HEK293 (cell line): ENCODE results near the gene PDF.

Experiments
- CTCF ChIA-PET: fragments of 350-600 bp; formaldehyde crosslinking; extraction: SDS; loops from one replicate; lab custom pipeline; 2021; ENCODE audit warnings: antibody characterized with exemption; lab: Yijun Ruan, JAX
- POLR2A ChIA-PET: fragments of 300-600 bp; formaldehyde crosslinking; extraction: SDS; loops from one replicate; lab custom pipeline; 2020; ENCODE audit warnings: antibody characterized with exemption, inconsistent platforms; lab: Yijun Ruan, JAX
- H3K27ac ChIP-seq: fragments of 200-500 bp; sonication (Bioruptor generic); 2 replicates; pipeline ENCODE4 v1.5.1; 2014; ENCODE audit warnings: low read depth, low read length, control low read depth, inconsistent platforms; ENCODE audit errors: extremely low read depth
- H3K36me3 ChIP-seq, 2 experiments: fragments of 200-500 bp in 1 of 2; sonication (Bioruptor generic) in 1 of 2; 1 replicate in 1 of 2; 2 replicates in 1 of 2; pipeline ENCODE4 v1.5.1; 2014 to 2017; ENCODE audit warnings: inconsistent platforms in 2 of 2, low read length in 2 of 2; ENCODE audit not compliant: control insufficient read depth in 2 of 2, insufficient read depth in 1 of 2
- H3K4me1 ChIP-seq: fragments of 200-500 bp; sonication (Bioruptor generic); 2 replicates; pipeline ENCODE4 v1.5.1; 2014; ENCODE audit warnings: mild to moderate bottlenecking, low read length, inconsistent platforms; ENCODE audit not compliant: control insufficient read depth, insufficient read depth
- H3K4me3 ChIP-seq: 2 replicates; pipeline ENCODE4 v1.5.1; 2011; ENCODE audit warnings: low read depth, mild to moderate bottlenecking, control low read depth, low read length, moderate library complexity
- H3K9me3 ChIP-seq: fragments of 200-500 bp; sonication (Bioruptor generic); 2 replicates; pipeline ENCODE4 v1.5.1; 2014; ENCODE audit warnings: low read depth, low read length, inconsistent platforms; ENCODE audit not compliant: control insufficient read depth, insufficient read depth
- EGR2 ChIP-seq: fragments of 450-650 bp; formaldehyde crosslinking; IDR thresholded peaks from 2 replicates; pipeline ENCODE4 v1.5.1; 2016; ENCODE audit warnings: low read depth, missing biosample characterization, missing genetic modification characterization
- FEZF1 ChIP-seq: fragments of 450-650 bp; formaldehyde crosslinking; IDR thresholded peaks from 2 replicates; pipeline ENCODE4 v1.5.1; 2016; ENCODE audit warnings: missing biosample characterization, missing genetic modification characterization
- GLI2 ChIP-seq: fragments of 450-650 bp; formaldehyde crosslinking; IDR thresholded peaks from 2 replicates; pipeline ENCODE4; 2017; ENCODE audit warnings: missing biosample characterization, missing genetic modification characterization, low read depth, borderline replicate concordance
- GLIS2 ChIP-seq: fragments of 450-650 bp; formaldehyde crosslinking; IDR thresholded peaks from 2 replicates; pipeline ENCODE4 v1.5.1; 2016; ENCODE audit warnings: missing biosample characterization, missing genetic modification characterization
- KLF1 ChIP-seq: fragments of 450-650 bp; formaldehyde crosslinking; IDR thresholded peaks from 2 replicates; pipeline ENCODE4 v1.5.1; 2016; ENCODE audit warnings: missing biosample characterization, missing genetic modification characterization
- KLF10 ChIP-seq: fragments of 450-650 bp; IDR thresholded peaks from 2 replicates; pipeline ENCODE4 v1.5.1; 2018; ENCODE audit warnings: missing biosample characterization, mild to moderate bottlenecking, missing genetic modification characterization
- KLF9 ChIP-seq: fragments of 450-650 bp; formaldehyde crosslinking; IDR thresholded peaks from 2 replicates; pipeline ENCODE4 v1.5.1; 2016; ENCODE audit warnings: missing biosample characterization, missing genetic modification characterization, low read depth
- PRDM1 ChIP-seq: fragments of 450-650 bp; formaldehyde crosslinking; IDR thresholded peaks from 2 replicates; pipeline ENCODE4; 2016; ENCODE audit warnings: missing biosample characterization, missing genetic modification characterization
- YY1 ChIP-seq: fragments of 450-650 bp; formaldehyde crosslinking; IDR thresholded peaks from 2 replicates; pipeline ENCODE4 v1.5.1; 2018; ENCODE audit warnings: missing biosample characterization, missing genetic modification characterization
- YY2 ChIP-seq: fragments of 450-650 bp; formaldehyde crosslinking; IDR thresholded peaks from 2 replicates; pipeline ENCODE4 v1.5.1; 2016; ENCODE audit warnings: missing biosample characterization, missing genetic modification characterization
- ZBTB1 ChIP-seq: fragments of 450-650 bp; formaldehyde crosslinking; IDR thresholded peaks from 2 replicates; pipeline ENCODE4 v1.5.1; 2016; ENCODE audit warnings: missing biosample characterization, missing genetic modification characterization
- ZBTB20 ChIP-seq: fragments of 450-650 bp; formaldehyde crosslinking; IDR thresholded peaks from 2 replicates; pipeline ENCODE4 v1.5.1; 2016; ENCODE audit warnings: missing biosample characterization, missing genetic modification characterization
- ZFHX2 ChIP-seq: fragments of 450-650 bp; formaldehyde crosslinking; conservative IDR thresholded peaks from 2 replicates; pipeline ENCODE4 v1.5.1; 2016; ENCODE audit warnings: missing biosample characterization, missing genetic modification characterization
- ZIC2 ChIP-seq: fragments of 450-650 bp; formaldehyde crosslinking; IDR thresholded peaks from 2 replicates; pipeline ENCODE4 v1.5.1; 2016; ENCODE audit warnings: missing biosample characterization, missing genetic modification characterization
- ZNF10 ChIP-seq: fragments of 450-650 bp; formaldehyde crosslinking; IDR thresholded peaks from 2 replicates; pipeline ENCODE4 v1.5.1; 2017; ENCODE audit warnings: missing biosample characterization, missing genetic modification characterization
- ZNF121 ChIP-seq: fragments of 450-650 bp; formaldehyde crosslinking; IDR thresholded peaks from 2 replicates; pipeline ENCODE4 v1.5.1; 2016; ENCODE audit warnings: missing biosample characterization, missing genetic modification characterization
- ZNF211 ChIP-seq: fragments of 450-650 bp; formaldehyde crosslinking; IDR thresholded peaks from 2 replicates; pipeline ENCODE4 v1.5.1; 2016; ENCODE audit warnings: low read depth, missing biosample characterization, missing genetic modification characterization
- ZNF266 ChIP-seq: fragments of 450-650 bp; formaldehyde crosslinking; IDR thresholded peaks from 2 replicates; pipeline ENCODE4 v1.5.1; 2016; ENCODE audit warnings: missing biosample characterization, missing genetic modification characterization, low read depth
- ZNF335 ChIP-seq: fragments of 450-650 bp; formaldehyde crosslinking; conservative IDR thresholded peaks from 2 replicates; pipeline ENCODE4 v1.5.1; 2016; ENCODE audit warnings: missing biosample characterization, missing genetic modification characterization
- ZNF341 ChIP-seq: fragments of 450-650 bp; formaldehyde crosslinking; IDR thresholded peaks from 2 replicates; pipeline ENCODE4; 2016; ENCODE audit warnings: low read depth, missing biosample characterization, missing genetic modification characterization
- ZNF449 ChIP-seq: fragments of 450-650 bp; formaldehyde crosslinking; IDR thresholded peaks from 2 replicates; pipeline ENCODE4 v1.5.1; 2017; ENCODE audit warnings: missing biosample characterization, mild to moderate bottlenecking, missing genetic modification characterization, moderate library complexity
- ZNF530 ChIP-seq: fragments of 450-650 bp; formaldehyde crosslinking; IDR thresholded peaks from 2 replicates; pipeline ENCODE4 v1.5.1; 2016; ENCODE audit warnings: low read depth, missing biosample characterization, missing genetic modification characterization
- ZNF544 ChIP-seq: fragments of 450-650 bp; formaldehyde crosslinking; IDR thresholded peaks from 2 replicates; pipeline ENCODE4 v1.5.0; 2017; ENCODE audit warnings: missing biosample characterization, missing genetic modification characterization
- ZNF596 ChIP-seq: fragments of 450-650 bp; IDR thresholded peaks from 2 replicates; pipeline ENCODE4 v1.5.0; 2018; ENCODE audit warnings: missing biosample characterization, mild to moderate bottlenecking, missing genetic modification characterization, moderate library complexity
- ZNF600 ChIP-seq: fragments of 450-650 bp; formaldehyde crosslinking; IDR thresholded peaks from 2 replicates; pipeline ENCODE4 v1.5.1; 2016; ENCODE audit warnings: missing biosample characterization, missing genetic modification characterization
- TF ChIP-seq, protein P1 (sequence below): fragments of 450-650 bp; formaldehyde crosslinking; IDR thresholded peaks from 2 replicates; pipeline ENCODE4 v1.5.1; 2016; ENCODE audit warnings: missing biosample characterization, missing genetic modification characterization, borderline replicate concordance

The PDF gene

GRCh38 chr16:69328854-69329316 is 1.5 kb downstream of the PDF start:
- TF ChIP-seq ZNF544 (tag by site-specific recombination) (no peak), ZNF10 (tag by site-specific recombination) (peak; percentile 55; the same call in 1 of the 2 replicates), ZNF530 (tag by site-specific recombination) (no peak), ZNF266 (tag by site-specific recombination) (no peak), ZBTB1 (tag by site-specific recombination) (no peak), EGR2 (tag by site-specific recombination) (0 out of 2 replicates have a peak, but pooled peaks have one; percentile 18), KLF10 (no peak), ZNF600 (tag by site-specific recombination) (peak; percentile 56), ZNF341 (peak; percentile 95), ZNF211 (tag by site-specific recombination) (no peak), ZNF596 (tag by site-specific recombination) (no peak), KLF9 (tag by site-specific recombination) (peak; percentile 11; the same call in 1 of the 2 replicates), YY2 (tag by site-specific recombination) (peak; percentile 19; the same call in 1 of the 2 replicates), PRDM1 (tag by site-specific recombination) (0 out of 2 replicates have a peak, but pooled peaks have one; percentile 22), GLI2 (tag by site-specific recombination) (no peak), GLIS2 (tag by site-specific recombination) (peak; percentile 12; the same call in 1 of the 2 replicates), FEZF1 (tag by site-specific recombination) (peak; percentile 61), ZFHX2 (tag by site-specific recombination) (peak; percentile 39; the same call in 1 of the 2 replicates), YY1 (0 out of 2 replicates have a peak, but pooled peaks have one; percentile 8), ZBTB20 (tag by site-specific recombination) (peak; percentile 35; the same call in 1 of the 2 replicates), ZNF449 (tag by site-specific recombination) (no peak), ZNF335 (peak; percentile 89), ZIC2 (tag by site-specific recombination) (peak; percentile 66)
- TF ChIP-seq, all 188 proteins: peak for 14
- peaks cover 15 to 77% of the 10 kb centered on the region in 2 experiments; a peak in 2 of 3 replicates for H3K36me3 ChIP-seq
- ChIA-PET CTCF (interaction anchor here (0.6 to 1.0 kb wide), 2 partner anchors 13 to 813 kb away, joined by 4 to 6 read pairs; no protein-coding TSS in a partner anchor), POLR2A (interaction anchor here (0.6 to 4.9 kb wide), 5 partner anchors 12 to 426 kb away, joined by 3 to 27 read pairs (median 4); partner anchors contain the start of genes COG8, NIP7 and NOB1)
- peak overlapping the region; percentile 78; the same call in 1 of the 2 replicates for H3K27ac ChIP-seq
- H3K4me3 ChIP-seq: peak overlapping the region; percentile 80
- H3K9me3 ChIP-seq: no peaks in the 10 kb centered on the region
- H3K4me1 ChIP-seq: peaks cover 8% of the 10 kb centered on the region

DNA sequence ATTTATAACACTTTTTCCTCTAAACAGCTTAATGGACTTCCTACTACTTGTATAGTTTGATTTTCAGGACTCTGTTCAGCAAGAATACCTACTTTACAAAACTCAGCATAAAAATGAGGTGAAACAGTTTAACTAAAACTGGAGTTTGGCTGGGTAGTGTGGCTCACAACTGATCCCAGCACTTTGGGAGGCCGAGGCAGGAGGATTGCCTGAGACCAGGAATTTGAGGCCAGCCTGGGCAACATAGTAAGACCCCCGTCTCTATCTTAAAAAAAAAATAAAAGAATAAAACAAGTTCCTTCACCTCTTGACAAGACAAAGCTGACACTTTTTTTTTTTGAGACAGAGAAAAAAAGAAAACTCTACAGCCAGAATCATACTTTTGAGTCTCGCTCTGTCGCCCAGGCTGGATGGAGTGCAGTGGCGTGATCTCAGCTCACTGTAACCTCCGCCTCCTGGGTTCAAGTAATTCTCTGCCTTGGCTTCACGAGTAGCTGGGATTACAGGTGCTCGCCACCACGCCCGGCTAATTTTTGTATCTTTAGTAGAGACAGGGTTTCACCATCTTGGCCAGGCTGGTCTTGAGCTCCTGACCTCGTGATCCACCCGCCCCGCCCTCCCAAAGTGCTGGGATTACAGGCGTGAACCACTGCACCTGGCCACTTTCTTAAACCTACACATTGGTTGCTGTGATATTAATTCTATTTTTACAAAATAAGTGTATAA is 2.6 kb downstream of the PDF start:
- Histone ChIP-seq H3K4me3 (no peak overlapping the region; the same call in 1 of the 2 replicates), H3K27ac (peak overlapping the region; percentile 50; the same call in 1 of the 2 replicates), H3K9me3 (no peaks in the 10 kb centered on the region), H3K4me1 (peaks cover 8% of the 10 kb centered on the region), H3K36me3 (peaks cover 22 to 77% of the 10 kb centered on the region in 2 experiments; a peak in 2 of 3 replicates)
- ChIA-PET POLR2A (interaction anchor here (0.7 to 4.9 kb wide), 3 partner anchors 10 to 16 kb away, joined by 3 to 27 read pairs (median 8); partner anchors contain the start of genes COG8 and NIP7), CTCF (interaction anchor here (0.6 kb wide), 1 partner anchor 178 kb away, joined by 3 read pairs; no protein-coding TSS in a partner anchor)
- peak; percentile 93 for TF ChIP-seq ZNF121 (tag by site-specific recombination)
- 0 out of 2 replicates have a peak, but pooled peaks have one; percentile 22 for TF ChIP-seq KLF1 (tag by site-specific recombination)
- TF ChIP-seq, protein P1, sequence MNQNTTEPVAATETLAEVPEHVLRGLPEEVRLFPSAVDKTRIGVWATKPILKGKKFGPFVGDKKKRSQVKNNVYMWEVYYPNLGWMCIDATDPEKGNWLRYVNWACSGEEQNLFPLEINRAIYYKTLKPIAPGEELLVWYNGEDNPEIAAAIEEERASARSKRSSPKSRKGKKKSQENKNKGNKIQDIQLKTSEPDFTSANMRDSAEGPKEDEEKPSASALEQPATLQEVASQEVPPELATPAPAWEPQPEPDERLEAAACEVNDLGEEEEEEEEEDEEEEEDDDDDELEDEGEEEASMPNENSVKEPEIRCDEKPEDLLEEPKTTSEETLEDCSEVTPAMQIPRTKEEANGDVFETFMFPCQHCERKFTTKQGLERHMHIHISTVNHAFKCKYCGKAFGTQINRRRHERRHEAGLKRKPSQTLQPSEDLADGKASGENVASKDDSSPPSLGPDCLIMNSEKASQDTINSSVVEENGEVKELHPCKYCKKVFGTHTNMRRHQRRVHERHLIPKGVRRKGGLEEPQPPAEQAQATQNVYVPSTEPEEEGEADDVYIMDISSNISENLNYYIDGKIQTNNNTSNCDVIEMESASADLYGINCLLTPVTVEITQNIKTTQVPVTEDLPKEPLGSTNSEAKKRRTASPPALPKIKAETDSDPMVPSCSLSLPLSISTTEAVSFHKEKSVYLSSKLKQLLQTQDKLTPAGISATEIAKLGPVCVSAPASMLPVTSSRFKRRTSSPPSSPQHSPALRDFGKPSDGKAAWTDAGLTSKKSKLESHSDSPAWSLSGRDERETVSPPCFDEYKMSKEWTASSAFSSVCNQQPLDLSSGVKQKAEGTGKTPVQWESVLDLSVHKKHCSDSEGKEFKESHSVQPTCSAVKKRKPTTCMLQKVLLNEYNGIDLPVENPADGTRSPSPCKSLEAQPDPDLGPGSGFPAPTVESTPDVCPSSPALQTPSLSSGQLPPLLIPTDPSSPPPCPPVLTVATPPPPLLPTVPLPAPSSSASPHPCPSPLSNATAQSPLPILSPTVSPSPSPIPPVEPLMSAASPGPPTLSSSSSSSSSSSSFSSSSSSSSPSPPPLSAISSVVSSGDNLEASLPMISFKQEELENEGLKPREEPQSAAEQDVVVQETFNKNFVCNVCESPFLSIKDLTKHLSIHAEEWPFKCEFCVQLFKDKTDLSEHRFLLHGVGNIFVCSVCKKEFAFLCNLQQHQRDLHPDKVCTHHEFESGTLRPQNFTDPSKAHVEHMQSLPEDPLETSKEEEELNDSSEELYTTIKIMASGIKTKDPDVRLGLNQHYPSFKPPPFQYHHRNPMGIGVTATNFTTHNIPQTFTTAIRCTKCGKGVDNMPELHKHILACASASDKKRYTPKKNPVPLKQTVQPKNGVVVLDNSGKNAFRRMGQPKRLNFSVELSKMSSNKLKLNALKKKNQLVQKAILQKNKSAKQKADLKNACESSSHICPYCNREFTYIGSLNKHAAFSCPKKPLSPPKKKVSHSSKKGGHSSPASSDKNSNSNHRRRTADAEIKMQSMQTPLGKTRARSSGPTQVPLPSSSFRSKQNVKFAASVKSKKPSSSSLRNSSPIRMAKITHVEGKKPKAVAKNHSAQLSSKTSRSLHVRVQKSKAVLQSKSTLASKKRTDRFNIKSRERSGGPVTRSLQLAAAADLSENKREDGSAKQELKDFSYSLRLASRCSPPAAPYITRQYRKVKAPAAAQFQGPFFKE: no peak
